ENCODE results near the gene GRK7. TPM values are rescaled to one million over a fixed set of nuclear protein-coding genes. Genes with fewer than 3 reads are reported as not detected.
A peak's percentile ranks its signal among the peaks of the same experiment; 100 is the strongest.

The GRK7 gene
- total and polyA plus RNA-seq, 2 experiments from 2014 or later: 0.07 TPM; not detected in 1

GRCh38 chr3:141738022-141738890, 25.0 kb upstream of the GRK7 start, which contains the start of gene RNF7:
RNF7 (plus strand) TSS chr3:141738298; CDS start chr3:141738342, 44 bp downstream.
- Histone ChIP-seq H2AFZ (peak within 1 kb of the TSS; percentile 84), H4K20me1 (ENCODE audit: insufficient read depth, poor library complexity, severe bottlenecking) (peaks cover 14% of the 10 kb centered on the region), H3K4me2 (peak within 1 kb of the TSS; percentile 73), H3K27ac (peak within 1 kb of the TSS; percentile 96), H3K9me3 (ENCODE audit: low read depth) (no peaks in the 10 kb centered on the region), H3K4me1 (ENCODE audit: insufficient read depth) (peaks cover 27% of the 10 kb centered on the region), H3K9me2 (replicated peaks; ENCODE audit: insufficient read depth) (no peaks in the 10 kb centered on the region), H3K79me2 (peaks cover 44% of the 10 kb centered on the region), H3K36me3 (replicated peaks; ENCODE audit: insufficient read depth, low read depth) (no peaks in the 10 kb centered on the region), H3K27me3 (no peaks in the 10 kb centered on the region), H3K4me3 (peak within 1 kb of the TSS; percentile 44)
- TF ChIP-seq EZH2 (IDR thresholded peaks at IDR 0.05; ENCODE audit: borderline replicate concordance) (no peak), EZH2phosphoT487 (IDR thresholded peaks at IDR 0.05; ENCODE audit: low read depth, severe bottlenecking, unreplicated experiment) (no peak)
- TF ChIP-seq, protein P1, sequence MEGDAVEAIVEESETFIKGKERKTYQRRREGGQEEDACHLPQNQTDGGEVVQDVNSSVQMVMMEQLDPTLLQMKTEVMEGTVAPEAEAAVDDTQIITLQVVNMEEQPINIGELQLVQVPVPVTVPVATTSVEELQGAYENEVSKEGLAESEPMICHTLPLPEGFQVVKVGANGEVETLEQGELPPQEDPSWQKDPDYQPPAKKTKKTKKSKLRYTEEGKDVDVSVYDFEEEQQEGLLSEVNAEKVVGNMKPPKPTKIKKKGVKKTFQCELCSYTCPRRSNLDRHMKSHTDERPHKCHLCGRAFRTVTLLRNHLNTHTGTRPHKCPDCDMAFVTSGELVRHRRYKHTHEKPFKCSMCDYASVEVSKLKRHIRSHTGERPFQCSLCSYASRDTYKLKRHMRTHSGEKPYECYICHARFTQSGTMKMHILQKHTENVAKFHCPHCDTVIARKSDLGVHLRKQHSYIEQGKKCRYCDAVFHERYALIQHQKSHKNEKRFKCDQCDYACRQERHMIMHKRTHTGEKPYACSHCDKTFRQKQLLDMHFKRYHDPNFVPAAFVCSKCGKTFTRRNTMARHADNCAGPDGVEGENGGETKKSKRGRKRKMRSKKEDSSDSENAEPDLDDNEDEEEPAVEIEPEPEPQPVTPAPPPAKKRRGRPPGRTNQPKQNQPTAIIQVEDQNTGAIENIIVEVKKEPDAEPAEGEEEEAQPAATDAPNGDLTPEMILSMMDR (IDR thresholded peaks at IDR 0.05; ENCODE audit: poor library complexity): peak; percentile 98
- peak; percentile 98 for DNase-seq (ENCODE audit: low spot score)
- under 1% methylated on average over 78 of the region's 81 CpGs for WGBS (ENCODE audit: low lambda C conversion rate, missing lambda C conversion rate)

- peaks cover 34% of the 10 kb centered on the region for H3K4me1 ChIP-seq (ENCODE audit: insufficient read depth)
- H3K4me3 ChIP-seq: peak overlapping the region; percentile 44
- TF ChIP-seq, protein P1 (IDR thresholded peaks at IDR 0.05; ENCODE audit: poor library complexity): no peak
- TF ChIP-seq EZH2phosphoT487 (IDR thresholded peaks at IDR 0.05; ENCODE audit: low read depth, severe bottlenecking, unreplicated experiment) (no peak), EZH2 (IDR thresholded peaks at IDR 0.05; ENCODE audit: borderline replicate concordance) (no peak)
- H3K4me2 ChIP-seq: peak overlapping the region; percentile 73
- WGBS (ENCODE audit: low lambda C conversion rate, missing lambda C conversion rate): under 1% methylated on average over 11 of the region's 11 CpGs
- DNase-seq (ENCODE audit: low spot score): peak; percentile 53
- peak overlapping the region; percentile 96 for H3K27ac ChIP-seq
- peak overlapping the region; percentile 50 for H2AFZ ChIP-seq
- peaks cover 20% of the 10 kb centered on the region for H4K20me1 ChIP-seq (ENCODE audit: insufficient read depth, poor library complexity, severe bottlenecking)
- H3K36me3 ChIP-seq (replicated peaks; ENCODE audit: insufficient read depth, low read depth): no peaks in the 10 kb centered on the region
- no peaks in the 10 kb centered on the region for H3K27me3 ChIP-seq
- peaks cover 50% of the 10 kb centered on the region for H3K79me2 ChIP-seq
- H3K9me3 ChIP-seq (ENCODE audit: low read depth): no peaks in the 10 kb centered on the region
- H3K9me2 ChIP-seq (replicated peaks; ENCODE audit: insufficient read depth): no peaks in the 10 kb centered on the region
Observed at GRCh38 chr3:141738891-141739363, 24.3 kb upstream of the GRK7 start.

- Histone ChIP-seq H3K9me2 (replicated peaks; ENCODE audit: insufficient read depth) (no peaks in the 10 kb centered on the region), H3K27ac (peak overlapping the region; percentile 96), H2AFZ (no peak overlapping the region), H4K20me1 (ENCODE audit: insufficient read depth, poor library complexity, severe bottlenecking) (peaks cover 26% of the 10 kb centered on the region), H3K4me3 (peak overlapping the region; percentile 44), H3K9me3 (ENCODE audit: low read depth) (no peaks in the 10 kb centered on the region), H3K79me2 (peaks cover 58% of the 10 kb centered on the region), H3K27me3 (no peaks in the 10 kb centered on the region), H3K4me2 (peak overlapping the region; percentile 73), H3K36me3 (replicated peaks; ENCODE audit: insufficient read depth, low read depth) (no peaks in the 10 kb centered on the region), H3K4me1 (ENCODE audit: insufficient read depth) (peaks cover 36% of the 10 kb centered on the region)
- TF ChIP-seq, protein P1 (IDR thresholded peaks at IDR 0.05; ENCODE audit: poor library complexity): no peak
- TF ChIP-seq EZH2phosphoT487 (IDR thresholded peaks at IDR 0.05; ENCODE audit: low read depth, severe bottlenecking, unreplicated experiment) (no peak), EZH2 (IDR thresholded peaks at IDR 0.05; ENCODE audit: borderline replicate concordance) (no peak)
- WGBS (ENCODE audit: low lambda C conversion rate, missing lambda C conversion rate): 76% methylated on average over 2 of the region's 2 CpGs
- DNase-seq (ENCODE audit: low spot score): no peak
Observed at GRCh38 chr3:141739731-141740130, 23.5 kb upstream of the GRK7 start.
